Stimulated activated naive CD8-positive, alpha-beta T cell treated with anti-CD3 and anti-CD28 coated beads, Interleukin-15, Interleukin-2, amounts not matched to agents 100 U/mL and 50 U/mL, for 24 hours (primary cell): ENCODE measurements around the gene PDK4.

Experiments used
- ATAC-seq: fragments of 150-1000 bp; cut with Tn5 transposase; one replicate; pipeline ENCODE4 v1.10.0; 2021
- DNase-seq: peaks from one replicate; pipeline ENCODE4 v3.0.0; 2021

The PDK4 gene

DNA sequence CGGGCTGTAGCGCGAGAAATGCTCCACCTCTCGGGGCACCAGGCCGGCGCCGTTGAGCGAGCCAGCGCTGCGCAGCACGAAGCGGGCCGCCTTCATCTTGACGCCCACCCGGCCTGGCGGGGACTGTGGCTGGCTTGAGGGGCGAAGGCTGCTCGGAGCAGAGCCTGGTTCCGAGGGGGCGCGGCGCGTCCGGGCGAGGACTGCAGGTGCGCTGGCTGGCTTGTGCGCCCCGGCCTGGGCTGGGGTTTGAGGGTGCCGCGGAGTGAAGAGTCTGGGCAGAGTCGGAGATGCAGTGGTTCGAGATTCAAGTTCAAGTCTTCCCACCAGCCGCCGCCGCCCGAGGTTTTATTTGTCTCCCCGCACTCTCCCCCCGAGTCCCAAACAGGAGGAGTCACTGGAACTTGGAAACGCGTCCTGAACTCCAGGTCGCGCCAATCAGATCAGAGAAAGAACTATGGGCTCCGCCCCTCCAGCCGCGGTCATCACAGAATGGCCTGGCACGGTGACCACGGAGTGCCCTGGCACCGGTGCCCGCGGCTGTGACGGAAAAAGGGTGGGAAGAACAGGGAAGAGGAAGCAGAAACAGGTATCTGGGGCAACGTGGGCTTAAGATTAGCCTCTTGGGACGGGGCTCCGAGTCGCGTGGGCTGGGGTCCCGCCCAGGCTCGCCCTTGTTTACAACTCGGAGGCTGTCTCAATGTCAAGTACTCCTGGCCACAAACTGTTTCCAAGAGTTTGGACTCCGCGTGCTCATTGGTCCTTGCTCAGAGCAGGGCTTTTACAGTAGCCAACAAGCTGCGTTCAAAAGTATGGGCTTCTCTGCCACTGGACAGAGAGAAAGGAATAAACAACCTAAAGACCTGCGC lies at the start of gene PDK4:
Gene PDK4 (minus strand): TSS at position 319 of the 866 bp plus-strand sequence. CDS start 223 bp downstream, at position 96.
- DNase-seq (peak; percentile 8), ATAC-seq (peak; percentile 28)

DNA sequence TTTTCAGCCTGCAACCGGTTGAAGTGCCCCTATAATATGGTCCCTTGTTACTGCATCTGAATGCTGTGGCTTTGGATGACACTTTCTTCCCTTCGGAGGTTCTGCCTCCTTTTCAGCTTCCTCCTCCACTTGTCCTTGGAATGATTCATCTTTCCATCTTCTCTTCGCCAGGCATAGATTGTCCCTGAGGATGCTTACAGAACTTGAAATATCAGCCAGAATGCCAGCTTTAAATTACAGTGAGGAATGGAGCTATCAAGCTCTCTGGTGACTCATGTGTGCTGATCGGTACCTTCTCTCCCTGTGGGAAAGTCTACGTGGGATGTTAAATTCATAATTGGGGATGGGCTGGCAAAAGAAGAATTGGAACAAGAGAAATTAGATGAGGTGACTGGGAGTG lies 45.9 kb upstream of the PDK4 start:
- DNase-seq (no peak), ATAC-seq (no peak)

DNA sequence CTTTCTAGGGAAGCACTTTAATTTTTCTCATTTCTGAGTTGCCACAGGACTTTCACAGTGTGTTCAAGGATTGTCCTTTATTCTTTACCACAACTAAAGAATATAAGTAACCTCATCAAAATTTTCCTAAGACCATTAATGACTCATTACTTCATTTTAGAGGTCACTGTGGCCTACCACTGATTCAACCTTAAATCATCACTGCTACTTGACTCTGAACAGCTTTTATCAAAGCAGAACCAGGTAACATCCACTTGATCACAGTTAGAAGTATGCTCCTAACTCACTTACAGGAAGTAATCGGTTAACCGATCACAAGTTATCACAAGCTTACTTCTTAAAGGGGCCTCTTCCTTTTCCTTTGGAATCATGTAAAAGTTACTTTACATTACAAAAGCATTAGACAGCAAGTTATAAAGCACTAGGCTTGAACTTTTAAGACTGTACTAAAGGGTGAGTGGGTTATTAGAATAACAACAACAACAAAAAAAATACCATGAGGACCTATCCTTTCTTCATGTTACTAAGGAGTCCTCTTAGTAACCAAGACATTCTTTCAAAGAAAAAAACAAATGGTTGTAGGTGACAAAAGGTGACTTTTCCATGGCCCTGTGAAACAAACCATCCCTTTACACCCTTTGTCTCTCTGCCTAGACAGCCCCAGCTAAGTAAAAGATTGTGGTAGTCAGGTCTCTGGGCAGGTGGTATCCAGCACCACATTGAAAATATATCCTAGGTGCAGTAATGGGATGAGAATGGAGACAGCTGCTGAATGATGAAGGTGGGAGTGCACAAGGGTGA lies 40.0 kb upstream of the PDK4 start:
- no peak for DNase-seq
- peak; percentile 68 for ATAC-seq

DNA sequence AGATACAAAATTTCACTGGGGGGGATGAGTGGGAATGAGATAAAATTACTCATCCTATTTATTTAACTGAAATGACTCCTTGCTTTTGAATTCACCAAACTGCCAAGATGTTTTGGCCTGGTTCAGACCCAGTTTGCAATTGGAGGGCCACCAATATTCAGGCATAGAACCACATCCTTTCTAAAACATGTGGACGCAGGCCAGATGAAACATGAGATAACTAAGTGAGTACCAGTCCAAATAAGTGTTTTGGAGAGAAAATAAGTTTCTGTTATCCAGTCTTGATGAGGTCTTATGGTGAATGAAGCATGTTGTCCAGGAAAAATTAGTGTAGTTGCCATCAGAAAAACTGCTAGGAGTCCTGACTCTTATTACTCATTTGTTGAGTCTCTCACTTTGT lies 36.3 kb upstream of the PDK4 start:
- ATAC-seq: no peak

DNA sequence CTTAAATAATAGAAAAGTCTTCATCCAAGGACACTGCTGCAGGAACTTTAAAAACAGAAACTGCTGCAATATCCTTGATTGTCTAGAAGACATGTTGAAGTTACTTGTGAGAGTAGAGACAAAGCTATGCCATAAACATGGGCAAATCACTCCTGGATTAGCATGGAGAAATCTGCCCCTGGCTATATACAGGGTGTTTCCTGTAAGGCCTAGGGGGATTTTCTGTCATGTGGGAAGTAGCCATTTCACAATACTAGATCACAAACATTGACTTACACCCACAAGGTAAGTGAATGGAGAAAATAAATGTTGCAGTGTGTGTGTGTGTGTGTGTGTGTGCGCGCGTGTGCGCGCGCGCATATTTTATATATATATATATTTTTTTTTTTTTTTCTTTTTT lies 35.2 kb upstream of the PDK4 start:
- DNase-seq (no peak), ATAC-seq (no peak)

More for the DNA sequence above, 36.3 kb upstream of the PDK4 start:
- DNase-seq: no peak

DNA sequence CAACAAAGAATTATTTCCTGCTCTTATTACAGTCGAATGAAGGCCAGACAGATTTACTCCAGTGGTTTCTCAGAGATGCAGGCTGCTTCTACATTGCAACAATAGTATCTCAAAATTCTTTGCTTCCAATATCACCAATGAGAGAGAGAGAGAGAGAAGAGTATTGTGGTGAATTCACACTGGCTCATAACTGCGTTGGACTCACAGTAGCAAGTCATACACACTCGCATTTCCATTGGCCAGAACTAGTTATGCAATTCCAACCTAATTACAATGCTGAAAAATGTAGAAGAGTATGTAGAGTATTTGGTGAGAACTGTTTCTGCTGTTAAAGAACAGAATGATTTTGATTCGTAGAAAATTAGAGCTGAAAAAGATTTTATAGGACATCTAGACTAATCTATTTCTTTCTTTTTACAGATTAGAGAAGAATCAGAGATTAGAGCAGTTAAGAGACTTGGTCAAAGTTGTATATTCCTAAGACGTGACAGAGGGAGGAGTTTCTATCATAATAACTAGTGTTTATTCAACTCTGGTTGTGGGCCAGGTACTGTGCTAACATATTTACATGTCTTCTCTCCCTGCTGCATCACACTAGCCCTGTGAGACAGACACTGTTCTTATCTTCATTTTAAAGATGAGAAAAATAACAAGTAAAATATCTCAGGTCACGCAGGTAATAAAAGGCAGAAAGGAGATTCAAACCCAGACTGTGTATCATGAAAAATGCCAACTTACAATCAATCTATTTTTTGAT lies 34.6 kb upstream of the PDK4 start:
- DNase-seq (no peak), ATAC-seq (no peak)

DNA sequence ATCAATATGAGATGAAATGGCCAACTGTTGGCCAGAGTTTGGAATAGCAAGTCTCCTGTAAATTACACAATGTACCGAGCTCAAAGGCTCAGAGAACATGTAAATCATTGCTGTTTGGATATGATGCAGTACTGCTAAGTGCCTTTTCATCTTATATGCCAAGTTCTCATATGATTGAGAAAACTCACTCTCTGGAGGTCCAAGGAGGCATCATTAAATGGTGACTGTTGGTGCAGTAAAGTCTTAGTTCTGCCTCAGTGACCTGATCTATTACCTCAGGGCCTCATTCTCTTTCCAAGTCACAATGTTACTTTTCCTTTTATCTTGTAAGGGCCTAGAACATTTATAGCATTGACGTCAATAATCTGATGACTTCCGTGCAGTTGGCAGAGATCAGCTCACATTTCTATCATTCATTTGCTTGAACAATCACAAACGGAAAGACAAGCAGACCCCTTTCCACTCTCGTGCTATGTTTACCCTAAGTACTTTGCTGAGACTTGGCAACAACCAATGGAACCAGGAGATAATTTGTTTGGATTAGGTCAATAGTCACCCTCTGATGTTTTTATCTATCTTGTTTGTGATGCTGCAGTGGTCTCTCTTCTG lies 32.6 kb upstream of the PDK4 start:
- ATAC-seq (no peak), DNase-seq (no peak)

DNA sequence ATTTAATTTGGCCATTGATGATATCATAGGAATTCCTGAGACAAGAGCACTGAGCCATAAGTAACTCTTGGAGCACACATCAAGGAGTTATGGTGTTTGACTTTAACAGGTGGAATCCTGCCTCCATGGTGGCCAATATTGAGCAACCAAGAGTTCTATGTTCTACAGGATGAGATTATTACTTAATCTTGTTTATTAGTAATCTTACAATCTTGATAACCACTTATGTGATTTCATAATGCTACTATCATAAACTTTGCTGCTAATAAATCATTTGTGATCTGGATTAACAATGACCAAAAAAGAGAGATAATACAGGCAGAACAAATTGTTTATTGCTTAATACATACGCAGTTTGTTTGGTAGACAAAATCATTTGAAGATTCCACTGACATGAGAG lies 27.5 kb upstream of the PDK4 start:
- DNase-seq (no peak), ATAC-seq (no peak)

DNA sequence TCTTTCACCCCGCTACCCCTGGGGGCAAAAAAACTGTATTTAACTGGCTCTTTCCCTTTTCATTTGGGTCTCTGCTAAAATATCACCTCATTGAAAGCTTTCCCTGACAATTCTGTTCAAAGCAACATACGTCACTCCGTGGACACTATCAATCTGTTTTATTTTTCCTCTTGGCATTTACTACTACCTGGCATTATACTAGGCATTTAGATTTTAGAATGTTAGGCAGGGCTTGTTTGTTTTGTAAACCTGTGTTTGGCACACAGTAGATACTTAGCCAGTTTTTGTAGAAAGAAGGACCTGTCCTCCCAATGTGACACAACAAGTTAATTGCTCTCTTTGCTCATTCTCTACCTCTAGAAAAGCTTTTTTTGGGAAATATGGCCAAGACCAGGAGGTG lies 26.5 kb upstream of the PDK4 start:
- DNase-seq: no peak
- no peak for ATAC-seq

DNA sequence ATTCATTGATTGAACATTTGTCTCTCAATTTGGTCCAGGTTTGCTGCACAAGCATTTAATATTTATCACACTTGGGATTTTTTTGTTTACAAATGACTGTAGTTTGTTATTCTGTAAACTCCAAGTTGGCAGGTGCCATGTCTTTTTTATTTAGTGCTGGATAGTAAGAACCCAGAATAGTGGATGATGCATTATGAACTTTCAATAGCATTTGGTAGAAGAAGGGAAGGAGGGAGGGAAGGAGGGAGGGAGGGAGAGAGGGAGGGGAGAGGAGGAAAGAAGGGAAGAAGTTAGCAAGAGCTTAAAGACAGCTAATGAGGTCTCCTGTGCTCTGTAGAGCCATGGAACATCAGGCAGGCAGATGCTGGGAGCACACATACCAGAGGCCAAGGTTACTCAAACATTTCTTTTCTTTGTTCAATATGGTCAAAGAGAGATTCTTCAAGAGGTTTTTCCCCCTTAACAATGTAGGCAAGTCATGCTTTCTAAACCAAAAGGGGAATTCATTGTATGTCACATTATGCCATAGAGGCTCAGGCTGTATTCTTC lies 25.8 kb upstream of the PDK4 start:
- no peak for DNase-seq

DNA sequence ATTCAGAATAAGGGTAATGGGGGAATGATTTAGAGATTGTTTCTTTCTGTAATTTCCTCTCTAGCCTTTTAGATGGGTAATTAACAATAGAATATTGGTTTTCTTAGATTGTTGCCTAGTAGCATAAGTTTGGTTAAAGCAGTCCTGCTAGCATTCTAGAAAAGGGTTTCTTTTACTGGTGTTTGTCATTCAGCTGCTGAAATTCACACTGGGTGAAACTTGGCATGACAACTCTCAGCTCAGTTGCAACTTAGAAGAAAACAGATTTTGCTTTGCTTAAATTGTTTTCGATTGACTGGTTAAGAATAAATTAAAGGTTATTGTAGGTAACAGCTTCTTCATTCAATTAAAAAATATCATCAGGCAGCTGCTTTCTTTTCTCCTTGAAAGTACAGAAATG lies 25.1 kb upstream of the PDK4 start:
- ATAC-seq (no peak), DNase-seq (no peak)

More for the DNA sequence above, 25.8 kb upstream of the PDK4 start:
- ATAC-seq: no peak

DNA sequence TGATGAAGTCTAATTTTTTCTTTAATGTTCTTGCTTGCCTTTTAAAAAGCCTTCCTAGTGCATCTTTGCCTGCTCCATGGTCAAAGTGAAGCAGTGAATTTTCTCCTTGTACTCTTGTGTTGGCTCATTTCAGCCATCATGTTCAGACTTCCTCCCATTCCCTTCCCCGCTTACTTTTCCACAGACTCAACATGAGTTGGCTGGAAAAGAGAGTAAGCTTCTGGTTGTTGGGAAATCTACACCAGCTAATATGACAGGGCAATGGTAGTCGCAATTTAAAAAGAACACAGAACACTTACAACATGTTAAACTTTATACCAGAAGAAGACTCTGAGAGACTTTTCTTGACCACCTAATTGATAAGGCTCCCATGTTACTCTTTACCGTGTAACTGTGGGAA lies 24.3 kb upstream of the PDK4 start:
- DNase-seq (no peak), ATAC-seq (no peak)

DNA sequence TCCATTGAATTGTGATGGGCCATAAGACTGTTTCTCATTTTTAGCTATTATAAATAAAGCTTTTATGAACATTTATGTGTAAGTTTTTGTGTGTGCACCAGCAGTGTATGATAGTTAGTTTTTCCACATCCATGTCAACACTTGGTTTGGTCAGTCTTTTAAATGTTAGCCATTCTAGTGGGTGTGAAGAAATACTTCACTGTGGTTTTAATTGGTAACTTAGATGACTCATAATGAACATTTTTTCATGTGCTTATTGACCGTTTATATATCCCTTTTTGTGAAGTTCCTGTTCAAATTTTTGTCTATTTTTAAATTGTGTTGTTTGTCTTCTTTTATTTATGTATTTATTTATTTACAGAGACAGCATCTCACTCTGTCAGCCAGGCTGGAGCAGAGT lies 23.6 kb upstream of the PDK4 start:
- no peak for DNase-seq
- no peak for ATAC-seq

DNA sequence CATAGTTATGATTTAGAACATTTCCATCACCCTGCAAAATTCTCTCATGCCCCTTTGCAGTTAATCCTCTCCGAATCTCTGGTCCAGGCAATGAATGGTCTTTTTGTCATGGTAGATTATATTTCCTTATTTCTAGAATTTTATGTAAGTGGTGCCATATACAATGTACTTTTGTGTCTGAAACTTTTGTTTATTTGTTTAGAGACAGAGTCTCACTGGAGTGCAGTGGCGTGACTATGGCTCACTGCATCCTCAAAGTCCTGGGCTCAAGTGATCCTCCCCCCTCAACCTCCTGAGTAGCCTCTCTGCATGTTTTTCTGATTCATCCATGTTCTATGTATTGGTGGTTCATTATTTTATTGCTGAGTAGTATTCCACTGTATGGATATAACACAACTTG lies 23.2 kb upstream of the PDK4 start:
- no peak for ATAC-seq
- no peak for DNase-seq

DNA sequence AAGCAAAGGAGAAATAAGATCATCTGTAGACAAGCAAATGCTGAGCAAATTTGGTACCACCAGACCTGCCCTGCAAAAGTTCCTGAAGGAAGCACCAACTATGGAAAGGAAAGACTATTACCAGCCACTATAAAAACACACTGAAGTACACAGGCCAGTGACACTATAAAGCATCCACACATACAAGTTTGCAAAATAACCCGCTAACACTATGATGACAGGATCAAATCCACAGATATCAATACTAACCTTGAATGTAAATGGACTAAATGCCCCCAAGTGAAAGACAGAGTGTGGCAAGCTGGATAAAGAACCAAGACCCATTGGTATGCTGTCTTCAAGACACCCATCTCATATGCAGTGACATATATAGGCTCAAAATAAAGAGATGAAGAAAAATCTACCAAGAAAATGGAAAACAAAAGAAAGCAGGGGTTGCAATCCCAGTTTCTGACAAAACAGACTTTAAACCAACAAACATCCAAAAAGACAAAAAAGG lies 18.2 kb upstream of the PDK4 start:
- ATAC-seq: no peak

DNA sequence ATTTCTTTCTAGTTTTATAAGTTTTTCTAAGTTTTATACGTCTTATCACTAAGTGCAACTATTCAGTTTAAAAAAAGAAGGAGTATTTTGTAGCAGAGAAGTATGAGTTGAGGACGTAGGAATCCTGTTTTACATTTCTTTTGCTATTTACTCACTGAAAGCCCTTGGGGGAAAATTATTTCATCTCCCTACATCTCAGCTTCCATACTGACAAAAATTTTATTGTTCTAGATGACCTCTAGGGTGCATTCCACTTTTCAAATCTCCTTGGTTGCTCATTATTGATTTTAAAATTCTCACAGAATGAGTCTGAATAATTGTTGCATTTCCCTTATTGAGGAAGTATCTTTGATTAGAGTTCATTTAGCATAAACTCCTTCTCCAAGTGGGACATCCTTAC lies 14.9 kb upstream of the PDK4 start:
- DNase-seq (no peak), ATAC-seq (no peak)

More for the DNA sequence above, 18.2 kb upstream of the PDK4 start:
- DNase-seq: no peak

DNA sequence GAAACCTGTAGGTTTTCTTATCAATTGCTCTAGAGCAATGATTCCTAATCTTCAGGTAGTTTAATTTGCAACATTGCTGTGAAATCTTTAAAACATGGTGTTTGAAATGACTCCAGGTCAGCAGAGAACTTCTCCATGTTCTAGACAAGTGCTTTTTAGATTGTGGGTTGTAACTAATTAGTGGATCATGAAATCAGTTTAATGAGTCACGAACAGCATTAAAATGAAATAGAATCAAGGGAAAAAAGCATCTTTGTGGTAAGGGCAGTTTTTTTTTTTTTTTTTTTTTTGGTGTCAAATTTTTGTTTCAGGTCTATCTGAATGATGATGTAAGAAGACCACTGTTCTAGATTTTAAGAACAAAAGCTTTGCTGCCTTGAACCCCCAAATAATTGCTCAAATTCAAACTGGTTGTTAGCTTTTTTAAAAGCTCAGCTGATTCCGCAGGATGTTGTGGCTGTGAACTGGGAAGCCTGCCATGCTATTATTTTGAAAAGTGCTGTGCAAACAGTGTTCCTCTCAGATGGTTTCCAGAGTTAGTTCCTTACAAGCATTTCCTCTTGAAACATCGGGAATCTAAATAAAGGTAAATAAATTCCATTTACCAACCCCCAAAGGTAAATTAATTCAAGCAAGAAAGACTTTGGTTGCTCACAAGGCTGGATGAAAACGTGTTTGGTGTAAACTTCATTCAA lies 13.1 kb upstream of the PDK4 start:
- no peak for DNase-seq
- no peak for ATAC-seq

DNA sequence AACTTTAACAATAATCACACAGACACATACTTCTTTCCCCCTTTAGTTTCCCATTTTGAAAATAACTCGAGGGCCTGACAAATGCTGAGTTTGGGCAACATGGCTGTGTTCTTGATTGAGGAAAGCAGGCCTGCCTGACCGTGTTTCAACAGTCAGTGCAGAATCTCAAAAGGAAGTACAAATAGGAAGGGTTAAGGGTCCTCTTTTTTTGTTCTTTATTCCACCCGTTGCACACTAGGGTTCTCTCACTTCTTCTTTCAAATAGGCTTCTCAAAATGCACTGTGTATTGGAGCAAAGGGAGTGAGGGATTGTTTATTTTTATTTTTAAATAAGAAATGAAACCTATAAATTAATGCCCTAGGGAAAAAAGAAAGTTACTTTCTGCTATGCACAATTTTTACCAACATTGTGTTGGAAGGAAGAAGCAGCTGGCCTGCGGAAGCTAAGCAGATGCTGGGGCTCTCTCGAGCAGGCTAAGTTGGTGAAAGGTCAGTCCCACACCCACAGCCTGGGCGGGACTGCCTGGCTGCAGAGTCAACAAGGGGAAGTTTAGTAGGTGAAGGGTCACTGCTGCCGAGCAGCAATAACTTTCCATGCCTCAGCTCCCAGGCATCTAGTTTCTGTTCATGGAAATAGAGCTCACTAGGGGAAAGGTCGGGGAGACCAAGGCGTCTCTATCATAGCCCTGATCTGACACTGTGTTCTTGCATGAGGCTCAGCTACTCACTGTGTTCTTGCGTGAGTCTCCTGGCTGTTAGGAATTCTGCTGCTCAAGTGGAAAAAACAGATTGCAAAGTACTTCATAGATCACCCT lies 12.2 kb upstream of the PDK4 start:
- peak; percentile 19 for DNase-seq
- peak; percentile 72 for ATAC-seq

DNA sequence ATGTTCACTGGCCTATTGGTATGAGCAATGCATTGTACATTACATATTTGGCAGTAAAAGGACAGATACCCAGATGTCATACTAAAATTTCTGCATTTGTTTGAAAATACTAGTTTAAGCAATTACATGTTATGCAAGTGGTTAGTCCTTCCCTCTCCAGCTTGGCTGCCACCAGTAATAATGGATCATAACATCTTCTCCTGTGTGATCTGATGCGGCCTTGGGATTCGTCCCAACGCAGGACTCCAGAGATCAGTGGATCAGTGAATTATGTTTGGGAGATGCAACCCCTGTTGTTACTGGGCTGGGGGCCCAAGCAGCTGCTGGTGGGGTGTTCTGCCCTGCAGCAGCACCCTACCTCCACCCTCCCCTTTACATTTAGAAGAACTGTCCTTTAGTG lies 11.2 kb upstream of the PDK4 start:
- DNase-seq (no peak), ATAC-seq (no peak)

DNA sequence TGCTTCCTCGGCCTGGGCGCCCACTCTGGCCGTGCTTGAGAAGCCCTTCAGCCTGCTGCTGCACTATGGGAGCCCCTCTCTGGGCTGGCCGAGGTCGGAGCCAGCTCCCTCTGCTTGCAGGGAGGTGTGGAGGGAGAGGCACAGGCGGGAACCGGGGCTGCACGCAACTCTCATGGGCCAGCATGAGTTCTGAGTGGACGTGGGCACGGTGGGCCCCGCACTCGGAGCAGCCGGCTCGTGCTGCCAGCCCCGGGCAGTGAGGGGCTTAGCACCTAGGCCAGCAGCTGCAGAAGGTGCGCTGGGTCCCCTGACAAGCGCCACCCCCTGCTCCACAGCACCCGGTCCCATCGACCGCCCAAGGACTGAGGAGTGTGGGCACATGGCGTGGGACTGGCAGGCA lies 9.0 kb upstream of the PDK4 start:
- DNase-seq (no peak), ATAC-seq (no peak)
